A172 (cell line): Measurements from ENCODE around the gene GABRB3. TPM values are rescaled to one million over a fixed set of nuclear protein-coding genes. Genes with fewer than 3 reads are reported as not detected.

ENCODE experiments used
- DNase-seq: peaks from one replicate; pipeline ENCODE4 v3.0.0-alpha.2; 2015; ENCODE audit warnings: low spot score
- total RNA-seq: library from RNA; depleted of rRNA; stranded (reverse); fragments of >200 nt; shearing (Covaris generic); gene quantifications from 2 replicates; pipeline ENCODE4 v1.2.3, GENCODE V29; 2014; rRNA removed

GABRB3 gene
- total RNA-seq, result not detected in 2 replicates

DNA sequence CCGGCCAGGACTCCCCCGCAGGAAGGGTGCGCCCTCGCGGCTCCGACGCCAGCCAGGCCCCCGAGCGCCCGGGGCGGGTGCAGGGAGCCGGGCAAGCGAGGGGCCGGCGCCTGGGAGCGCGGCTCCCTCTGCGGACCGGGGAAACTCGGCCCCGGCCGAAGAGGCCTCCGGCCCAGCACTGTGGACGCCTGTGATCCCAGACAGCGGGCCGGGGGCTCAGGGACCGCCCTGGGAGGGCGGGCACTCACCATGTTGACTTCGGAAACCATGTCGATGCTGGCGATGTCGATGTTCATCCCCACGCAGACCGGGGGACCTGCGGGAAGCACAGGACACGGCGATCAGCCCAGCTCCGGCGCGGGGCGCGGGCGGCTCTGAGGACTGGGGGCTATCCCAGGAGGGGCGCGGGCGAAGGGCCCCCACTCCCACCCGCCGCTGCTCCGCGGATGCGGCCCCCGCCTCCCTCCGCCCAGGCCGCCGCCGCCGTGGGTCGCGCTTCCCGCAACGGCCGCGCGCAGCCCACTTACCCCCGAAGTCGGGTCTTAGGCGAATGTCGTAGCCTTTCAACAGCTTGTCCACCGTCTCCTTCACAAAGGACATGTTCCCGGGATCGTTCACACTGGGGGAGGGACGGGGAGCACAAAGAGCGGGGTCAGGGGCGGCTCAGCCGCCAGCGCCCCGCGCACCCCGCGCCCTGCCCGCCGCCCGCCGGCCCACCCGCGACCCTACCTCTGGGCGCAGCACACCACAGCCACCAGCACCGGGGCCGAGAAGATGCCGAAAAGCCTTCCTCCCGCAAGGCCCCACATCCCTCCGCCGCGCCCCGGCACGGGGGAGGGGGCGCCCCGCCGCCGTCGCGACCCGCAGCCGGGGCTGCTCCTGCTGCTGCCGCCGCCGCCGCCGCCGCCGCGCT, at the start of gene GABRB3:
Gene GABRB3, minus strand, starts transcription at position 913 of the 913 bp plus-strand sequence.
- no peak for DNase-seq

DNA sequence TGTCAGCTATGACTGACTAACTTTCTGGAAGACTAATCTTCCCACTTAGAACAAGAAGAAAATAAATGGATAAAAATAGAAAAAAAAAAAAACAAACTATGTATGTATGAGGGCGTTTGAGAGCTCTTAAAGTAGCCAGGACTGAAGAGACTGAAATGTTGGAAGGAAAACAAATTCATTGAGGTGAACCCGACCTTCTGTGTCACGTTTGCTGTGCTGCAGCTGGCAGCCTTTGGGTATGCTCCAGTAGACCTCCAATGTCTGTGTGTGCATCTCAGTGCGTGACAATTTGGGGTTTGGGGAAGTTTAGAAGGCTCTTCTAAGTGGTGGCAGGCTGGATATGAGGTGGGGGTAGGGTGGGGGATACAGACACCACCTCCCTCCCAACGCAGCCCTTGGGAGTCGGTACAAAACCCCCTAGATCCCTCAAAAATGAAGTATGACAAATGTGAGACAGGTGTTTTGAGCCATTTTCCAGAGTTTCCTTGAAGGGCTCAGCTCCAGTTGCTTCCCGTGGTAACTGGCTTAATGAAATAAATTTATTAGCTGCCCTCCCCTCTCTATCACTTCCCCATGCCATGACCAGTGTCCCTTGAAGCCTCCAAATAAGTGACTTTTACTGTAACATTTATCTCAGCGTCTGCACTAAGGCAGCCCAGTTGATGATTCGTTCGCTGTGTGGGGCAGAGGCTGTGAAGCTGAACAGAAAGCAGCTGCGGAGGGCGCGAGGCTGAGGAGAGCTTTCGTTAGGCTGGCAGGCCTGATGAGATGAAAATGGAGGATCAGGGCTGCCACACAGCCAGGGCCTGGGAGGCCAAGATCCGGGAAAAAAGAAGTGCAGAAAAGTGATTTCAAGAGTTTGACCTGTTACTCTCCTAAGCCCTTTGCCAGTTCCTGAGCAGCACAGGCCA, 34.9 kb upstream of the GABRB3 start:
- DNase-seq, result no peak

DNA sequence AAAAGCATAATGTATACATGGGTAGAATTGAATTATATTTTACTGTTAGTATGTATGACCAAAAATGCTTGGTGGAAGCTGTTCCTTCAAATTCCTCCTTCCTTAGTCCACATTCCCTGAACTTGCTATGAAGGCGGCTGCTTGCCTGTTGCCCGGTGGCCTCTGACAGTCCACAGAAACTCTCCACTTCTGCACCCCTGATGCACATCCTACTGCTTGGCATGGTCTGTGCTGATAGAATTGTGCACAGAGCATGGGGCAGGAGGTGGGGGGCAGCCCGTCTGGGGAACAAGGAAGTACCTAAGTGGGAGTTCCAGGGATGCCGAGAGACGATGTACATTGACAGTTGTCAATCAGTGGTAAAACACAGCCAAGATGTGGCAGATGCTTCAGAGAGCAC, 33.7 kb upstream of the GABRB3 start:
- DNase-seq, result no peak

DNA sequence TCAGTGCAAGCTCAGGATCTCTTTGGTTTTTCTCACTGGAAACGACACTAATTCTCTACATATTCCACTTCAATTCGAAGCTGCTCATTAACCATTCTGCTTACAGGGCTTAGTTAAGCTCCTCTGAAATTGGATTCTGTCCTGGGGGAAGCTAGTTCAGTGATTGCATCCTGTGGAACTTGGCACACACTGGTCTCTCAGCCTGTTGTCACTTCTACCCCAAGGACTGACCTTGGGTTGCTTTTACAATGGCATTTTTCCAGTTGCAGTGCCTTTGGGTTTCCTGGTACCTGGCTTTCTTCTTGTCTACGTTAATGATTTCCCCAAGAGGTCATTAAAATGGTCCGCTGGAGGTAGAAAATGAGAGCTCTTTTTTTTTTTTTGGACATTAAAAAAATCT, 33.3 kb upstream of the GABRB3 start:
- no peak for DNase-seq

DNA sequence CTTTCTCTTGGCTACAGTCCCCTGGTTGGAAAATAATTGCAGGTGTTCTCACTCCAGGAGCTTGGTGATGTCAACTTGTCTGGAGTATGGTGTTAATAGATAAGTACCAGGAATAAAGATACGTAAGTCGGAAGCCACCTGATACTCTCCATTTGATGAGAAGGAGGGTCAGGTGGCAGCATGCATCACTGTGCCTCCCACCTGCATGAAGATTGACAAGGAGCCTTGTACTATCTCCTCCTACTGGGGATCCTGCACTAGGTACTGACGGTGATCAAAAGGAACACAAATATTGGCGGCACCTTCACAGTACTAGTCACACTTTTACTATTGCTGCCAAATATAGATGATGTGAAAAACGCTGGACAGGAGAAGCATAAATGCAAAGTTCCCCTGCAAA, 32.6 kb upstream of the GABRB3 start:
- no peak for DNase-seq

DNA sequence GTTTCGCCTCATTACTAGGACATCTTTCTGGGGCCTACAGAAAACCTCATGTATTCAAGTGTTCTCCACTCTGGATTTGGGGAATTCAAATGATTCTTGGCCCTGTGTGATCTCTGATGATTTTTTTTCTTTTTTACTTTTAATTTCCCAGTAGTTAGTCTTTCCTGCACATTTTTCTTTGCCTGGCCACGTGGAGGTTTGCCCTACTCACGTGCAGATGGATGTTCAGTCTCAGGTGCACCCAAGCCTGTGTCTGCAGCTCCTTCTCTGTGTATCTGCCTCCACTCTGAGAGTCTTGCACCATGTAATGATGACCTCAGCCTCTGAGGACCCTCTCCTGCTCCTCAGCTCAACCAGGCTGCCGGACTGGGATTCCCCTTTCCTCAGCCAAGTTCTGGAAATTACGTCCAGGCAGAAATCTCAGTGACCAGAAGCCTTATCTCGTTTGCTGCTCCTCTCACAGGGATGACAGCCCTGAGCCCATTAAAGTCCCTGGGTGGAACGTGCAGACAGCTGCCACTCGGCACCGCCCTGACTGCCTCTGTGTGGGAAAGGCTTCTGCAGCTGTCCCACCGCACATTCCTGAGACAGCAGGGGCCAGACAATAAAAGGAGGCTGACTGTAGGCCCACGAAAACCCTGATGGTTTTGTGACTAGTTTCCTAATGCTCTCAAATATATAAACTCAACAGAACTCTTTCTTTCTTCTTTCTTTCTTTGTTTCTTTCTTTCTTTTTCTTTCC, 31.4 kb upstream of the GABRB3 start:
- DNase-seq, result no peak

DNA sequence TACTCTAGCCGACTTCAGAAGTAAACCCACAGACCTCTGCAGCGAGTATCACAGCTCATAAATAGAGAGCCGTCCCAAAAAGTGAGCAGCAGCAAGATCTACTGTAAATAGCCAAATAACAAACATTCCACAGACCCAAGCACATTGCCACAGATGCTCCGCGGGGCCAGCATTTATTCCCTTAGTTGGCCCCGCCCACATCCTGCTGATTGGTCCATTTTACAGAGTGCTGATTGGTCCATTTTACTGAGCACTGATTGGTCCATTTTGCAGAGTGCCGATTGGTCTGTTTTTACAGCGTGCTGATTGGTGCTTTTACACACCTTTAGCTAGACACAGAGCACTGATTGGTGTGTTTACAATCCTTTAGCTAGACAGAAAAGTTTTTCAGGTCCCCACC, 17.3 kb upstream of the GABRB3 start:
- no peak for DNase-seq

DNA sequence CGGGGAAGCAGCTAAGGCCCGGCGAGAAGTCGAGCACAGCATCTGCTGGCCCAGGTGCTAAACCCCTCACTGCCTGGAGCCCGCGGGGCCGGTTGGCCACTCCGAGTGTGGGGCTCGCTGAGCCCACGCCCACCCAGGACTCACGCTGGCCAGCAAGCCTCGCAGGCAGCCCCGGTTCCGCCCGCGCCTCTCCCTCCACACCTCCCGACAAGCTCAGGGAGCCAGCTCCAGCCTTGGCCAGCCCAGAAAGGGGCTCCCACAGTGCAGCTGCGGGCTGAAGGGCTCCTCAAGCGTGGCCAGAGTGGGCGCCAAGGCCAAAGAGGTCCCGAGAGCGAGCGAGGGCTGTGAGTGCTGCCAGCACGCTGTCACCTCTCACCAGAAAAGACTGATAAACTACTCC, 8.9 kb upstream of the GABRB3 start:
- DNase-seq, result no peak

DNA sequence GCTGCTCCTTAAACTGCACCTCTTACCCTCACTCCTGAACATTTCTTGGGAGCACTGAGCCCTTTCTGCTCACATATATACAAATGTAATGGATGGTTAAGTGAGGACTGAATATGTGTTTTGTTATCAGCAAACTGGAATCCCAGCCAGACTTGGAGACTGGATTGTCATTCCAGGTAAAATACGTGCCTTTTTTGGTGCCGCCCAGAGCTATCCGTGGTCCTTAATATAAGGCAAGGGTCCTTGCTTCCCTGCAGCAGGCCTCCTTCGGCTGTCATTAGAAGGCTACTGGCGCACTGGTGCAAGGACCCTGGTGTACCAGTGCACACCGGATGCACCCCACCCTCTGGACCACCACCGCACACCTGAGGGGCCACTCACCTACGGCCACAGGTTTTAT, 1.1 kb upstream of the GABRB3 start:
- DNase-seq, result no peak

DNA sequence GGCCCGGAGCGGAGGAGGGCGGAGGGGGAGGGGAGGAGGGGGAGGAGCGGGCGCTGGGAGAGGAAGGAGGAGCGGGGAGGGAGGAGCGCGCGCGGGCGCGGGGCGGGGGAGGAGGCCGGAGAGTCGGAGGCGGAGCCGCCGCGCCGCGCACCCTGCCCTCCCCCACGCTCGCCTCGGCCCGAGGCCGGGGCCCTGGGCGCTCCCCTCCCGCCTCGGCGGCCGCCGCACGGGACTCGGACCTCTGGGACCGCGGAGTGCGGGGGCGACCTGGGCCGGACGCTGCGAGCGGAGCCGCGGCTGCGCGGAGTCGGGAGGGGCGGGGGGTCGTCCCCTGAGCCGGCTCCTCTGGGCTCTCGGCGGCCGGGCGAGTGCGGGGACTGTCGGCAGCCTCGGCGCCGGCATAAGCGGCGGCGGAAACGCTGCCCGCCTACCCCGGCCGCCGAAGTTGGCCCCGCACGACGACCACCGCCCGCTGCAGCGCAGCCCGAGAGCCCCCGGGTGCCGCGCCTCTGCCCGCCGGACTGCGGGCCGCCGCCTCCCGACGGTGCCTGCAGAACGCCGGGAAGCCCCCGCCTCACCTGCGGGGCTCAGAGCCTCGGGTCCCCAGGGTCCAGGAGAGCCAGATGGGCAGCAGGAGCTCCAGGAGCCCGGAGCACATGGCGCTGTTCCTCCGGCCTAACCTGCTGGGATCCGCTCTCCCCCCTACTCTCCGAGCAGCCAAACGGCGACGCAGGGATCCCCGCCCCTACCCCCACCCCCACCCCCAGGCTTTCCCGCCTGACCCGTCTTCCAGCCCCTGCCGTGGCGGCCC, 406 bp upstream of the GABRB3 start:
- DNase-seq, result no peak

DNA sequence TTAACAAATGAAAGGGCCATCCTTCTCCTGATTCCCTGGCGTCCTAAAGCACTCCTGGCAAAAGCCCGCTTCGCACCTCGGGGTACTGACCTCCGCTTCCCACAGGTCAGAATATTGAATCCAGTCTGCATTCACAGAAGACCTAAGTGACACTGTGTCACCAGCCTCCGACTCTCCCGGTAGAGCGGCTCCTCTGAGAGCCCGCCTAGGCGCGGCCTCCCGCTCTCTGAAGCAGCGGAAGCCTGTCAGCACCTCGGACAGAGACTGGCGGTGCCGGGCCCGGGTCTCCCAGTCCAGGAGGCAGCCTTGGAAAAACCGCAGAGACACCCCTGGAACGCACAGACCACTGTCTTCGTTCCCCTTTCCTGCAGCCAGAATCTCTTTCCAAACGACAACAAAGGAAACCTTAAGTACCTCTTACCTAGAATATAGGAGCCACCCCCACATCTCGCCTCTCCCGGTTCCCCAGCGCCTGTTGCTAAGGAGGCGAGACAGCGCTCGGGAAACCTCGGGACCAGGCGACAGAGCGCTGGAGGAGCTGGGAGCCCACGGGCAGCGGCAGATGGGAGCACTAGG, 1.2 kb downstream of the GABRB3 start:
- no peak for DNase-seq

DNA sequence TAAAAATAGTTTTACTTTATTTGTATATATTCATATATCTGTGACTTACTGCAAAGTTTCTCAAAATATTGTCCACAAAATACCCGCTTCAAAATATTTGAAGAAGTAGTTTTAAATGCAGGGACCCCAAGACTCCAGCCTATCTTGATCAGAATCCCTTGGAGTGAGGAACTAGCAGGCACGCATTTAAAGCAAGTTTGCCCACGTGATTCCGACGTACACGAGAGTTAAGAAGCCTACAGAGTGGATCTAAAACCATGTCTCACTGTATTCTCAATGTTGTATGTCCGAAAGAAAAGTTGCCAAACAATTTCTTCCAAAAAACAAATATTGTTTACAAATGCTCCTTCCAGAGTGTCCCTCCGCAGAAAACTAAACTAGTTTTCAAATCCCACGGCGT, 1.7 kb downstream of the GABRB3 start:
- DNase-seq, result no peak

DNA sequence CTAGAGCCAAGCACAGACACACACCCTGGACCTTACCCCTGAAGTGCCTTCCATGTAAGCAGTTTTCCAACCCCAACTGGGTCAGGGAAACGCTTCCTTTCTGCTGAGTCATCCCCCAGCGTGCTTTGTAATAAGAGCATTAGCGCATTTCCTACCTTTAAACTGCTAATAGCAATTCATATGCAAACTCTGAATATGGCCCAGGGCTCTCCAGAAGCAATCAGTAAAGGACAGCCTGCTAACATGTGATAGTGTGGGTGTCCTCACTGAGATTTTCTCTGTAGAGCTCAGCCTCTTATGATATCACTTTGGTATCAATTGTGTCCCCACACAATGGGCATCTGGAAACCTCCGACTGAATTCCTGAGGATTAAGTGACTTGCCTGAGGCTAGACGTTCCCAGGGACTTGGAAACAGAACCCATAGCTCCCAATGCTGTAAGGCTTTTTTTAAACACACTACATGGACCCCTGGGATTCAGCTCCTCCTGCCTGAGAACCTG, 5.6 kb downstream of the GABRB3 start:
- DNase-seq, result no peak

DNA sequence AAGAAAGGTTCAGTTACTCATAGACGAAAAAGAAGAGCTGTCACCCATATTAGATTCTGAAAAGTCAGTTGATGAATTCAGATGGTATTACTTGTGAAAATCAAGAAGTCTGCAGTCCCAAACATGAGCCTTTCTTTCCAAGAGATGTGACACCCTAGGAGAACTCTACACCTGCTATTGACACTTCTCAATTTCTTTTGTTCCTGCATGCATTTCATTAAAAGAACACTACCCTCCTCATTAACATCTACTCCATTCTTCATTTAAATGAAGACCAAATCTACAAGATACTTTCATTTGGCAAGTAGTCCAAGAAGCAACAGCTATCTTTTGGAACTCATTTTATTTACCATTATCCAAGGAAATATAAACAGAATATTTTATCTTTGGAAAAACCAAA, 6.6 kb downstream of the GABRB3 start:
- DNase-seq, result no peak

DNA sequence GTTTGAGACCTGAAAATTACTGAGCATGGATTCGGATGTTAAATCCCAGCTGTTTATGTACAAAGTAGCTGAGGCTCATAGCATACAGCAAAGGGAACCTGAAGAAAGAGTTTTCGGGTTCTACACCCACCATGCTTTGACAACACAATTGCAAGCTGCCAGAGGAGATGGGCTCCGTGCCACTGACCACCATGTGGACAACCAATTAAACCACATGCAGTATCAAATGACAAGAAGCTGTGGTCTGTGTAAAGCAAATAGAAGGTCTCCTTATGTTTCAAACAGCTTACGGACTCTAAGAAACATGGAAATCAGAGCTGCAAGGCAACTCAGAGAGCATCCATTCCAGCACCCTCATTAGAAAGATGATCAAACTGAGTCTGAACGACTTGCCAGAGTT, 12.9 kb downstream of the GABRB3 start:
- no peak for DNase-seq

DNA sequence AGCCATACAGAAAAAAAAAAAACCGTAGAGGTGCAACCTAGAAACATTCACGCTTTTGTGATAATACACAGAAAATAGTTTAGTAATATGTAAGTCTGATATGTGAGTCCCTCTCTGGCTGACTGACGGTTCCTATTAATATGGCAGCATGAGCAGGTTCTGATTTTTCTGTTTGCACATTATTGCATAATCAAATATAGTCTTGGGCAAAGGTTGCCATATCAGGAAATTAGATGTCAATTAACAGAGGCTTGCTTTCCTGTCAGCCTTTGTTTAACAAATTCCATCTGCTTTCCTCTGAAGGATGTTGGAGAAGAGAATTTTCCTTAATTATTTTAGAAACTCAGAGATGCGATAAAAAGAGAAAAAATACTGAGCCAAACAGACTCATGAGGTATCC, 14.8 kb downstream of the GABRB3 start:
- no peak for DNase-seq

DNA sequence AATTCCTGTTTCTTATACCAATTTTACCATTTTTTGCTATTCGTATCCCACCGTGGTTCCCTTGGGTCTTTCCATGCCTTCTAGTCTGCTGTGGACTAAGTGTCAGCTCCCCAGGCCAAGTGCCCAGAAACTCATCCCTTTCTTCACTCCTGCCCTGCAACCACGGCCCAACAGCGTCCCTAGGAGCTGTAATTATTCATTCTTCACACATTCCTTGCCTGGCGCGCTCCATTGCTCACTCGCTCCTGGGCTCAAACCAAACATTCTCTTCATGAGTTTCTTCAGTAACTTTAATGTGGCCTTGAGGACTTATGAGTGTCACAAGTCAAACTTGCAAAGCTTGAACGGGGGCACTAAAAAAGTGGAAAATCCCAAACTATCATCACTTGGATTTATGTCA, 15.7 kb downstream of the GABRB3 start:
- DNase-seq, result no peak

DNA sequence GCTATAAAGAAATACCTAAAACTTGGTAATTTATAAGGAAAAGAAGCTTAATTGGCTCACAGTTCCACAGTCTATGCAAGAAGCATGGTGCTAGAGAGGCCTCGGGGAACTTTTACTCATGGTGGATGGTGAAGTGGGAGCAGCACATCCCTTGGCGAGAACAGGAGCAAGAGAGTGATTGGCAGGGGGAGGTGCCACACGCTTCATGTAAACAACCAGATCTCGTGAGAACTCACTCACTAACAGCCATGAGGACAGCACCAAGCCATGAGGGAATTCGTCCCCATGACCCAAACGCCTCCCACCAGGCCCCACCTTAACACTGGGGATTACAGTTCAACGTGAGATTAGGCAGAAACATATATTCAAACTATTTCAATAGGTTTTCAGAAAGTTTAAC, 28.0 kb downstream of the GABRB3 start:
- no peak for DNase-seq

DNA sequence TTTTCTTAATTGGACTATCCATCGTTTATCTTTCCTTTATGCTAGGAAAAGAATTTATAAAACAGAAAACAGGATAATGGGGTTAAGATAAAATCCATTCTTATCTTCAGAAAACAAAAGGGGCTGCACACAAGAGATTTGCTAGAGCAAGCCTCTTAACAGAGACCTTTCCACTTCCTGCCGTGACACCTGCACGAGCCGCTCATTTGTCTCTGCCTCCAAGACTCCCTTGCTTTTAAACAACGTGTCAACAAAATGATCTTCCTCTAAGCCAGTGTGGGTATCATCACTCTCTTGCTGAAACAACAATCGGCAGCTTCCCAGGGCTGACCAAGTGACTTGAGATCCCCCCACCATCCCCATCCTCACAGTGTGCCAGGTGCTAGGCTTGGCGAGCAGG, 33.1 kb downstream of the GABRB3 start:
- DNase-seq, result no peak

DNA sequence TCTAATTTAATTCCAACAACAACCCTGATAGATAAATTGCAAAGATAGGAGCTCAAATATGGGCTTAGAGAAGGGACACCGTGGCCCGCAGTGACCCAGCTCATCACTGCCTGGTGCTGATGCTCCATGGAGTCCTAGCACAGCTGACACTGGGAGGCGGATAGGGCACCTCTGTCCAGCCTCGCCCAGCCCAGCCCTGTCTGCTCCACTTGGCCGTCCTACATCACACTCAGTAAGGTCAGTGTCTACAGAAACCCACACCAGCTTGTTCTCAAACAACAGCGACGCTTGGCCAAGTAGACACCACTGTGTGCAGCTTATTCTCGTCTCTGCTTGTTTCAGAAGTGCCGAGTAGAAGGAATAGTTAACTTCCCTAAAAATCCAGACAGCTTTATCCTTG, 33.9 kb downstream of the GABRB3 start:
- DNase-seq, result no peak
